Upper lobe of left lung (tissue), 4 donors: ENCODE results near the gene PDZD2.

Experiments
- POLR2A ChIP-seq, 4 donors: fragments of 450-650 bp; IDR thresholded peaks; one replicate each; pipeline ENCODE4 v1.5.1; 2016 to 2017; ENCODE audit warnings: antibody characterized with exemption in 4 of 4, mild to moderate bottlenecking in 2 of 4
- TF ChIP-seq, protein P1 (sequence below), 6 experiments: fragments of 450-650 bp in 4 of 6; fragments of 200-600 bp in 2 of 6; sonication (generic) in 2 of 6; IDR thresholded peaks; one replicate each; pipeline ENCODE4 v1.5.1; 2016 to 2019; ENCODE audit warnings: antibody characterized with exemption in 6 of 6

DNA sequence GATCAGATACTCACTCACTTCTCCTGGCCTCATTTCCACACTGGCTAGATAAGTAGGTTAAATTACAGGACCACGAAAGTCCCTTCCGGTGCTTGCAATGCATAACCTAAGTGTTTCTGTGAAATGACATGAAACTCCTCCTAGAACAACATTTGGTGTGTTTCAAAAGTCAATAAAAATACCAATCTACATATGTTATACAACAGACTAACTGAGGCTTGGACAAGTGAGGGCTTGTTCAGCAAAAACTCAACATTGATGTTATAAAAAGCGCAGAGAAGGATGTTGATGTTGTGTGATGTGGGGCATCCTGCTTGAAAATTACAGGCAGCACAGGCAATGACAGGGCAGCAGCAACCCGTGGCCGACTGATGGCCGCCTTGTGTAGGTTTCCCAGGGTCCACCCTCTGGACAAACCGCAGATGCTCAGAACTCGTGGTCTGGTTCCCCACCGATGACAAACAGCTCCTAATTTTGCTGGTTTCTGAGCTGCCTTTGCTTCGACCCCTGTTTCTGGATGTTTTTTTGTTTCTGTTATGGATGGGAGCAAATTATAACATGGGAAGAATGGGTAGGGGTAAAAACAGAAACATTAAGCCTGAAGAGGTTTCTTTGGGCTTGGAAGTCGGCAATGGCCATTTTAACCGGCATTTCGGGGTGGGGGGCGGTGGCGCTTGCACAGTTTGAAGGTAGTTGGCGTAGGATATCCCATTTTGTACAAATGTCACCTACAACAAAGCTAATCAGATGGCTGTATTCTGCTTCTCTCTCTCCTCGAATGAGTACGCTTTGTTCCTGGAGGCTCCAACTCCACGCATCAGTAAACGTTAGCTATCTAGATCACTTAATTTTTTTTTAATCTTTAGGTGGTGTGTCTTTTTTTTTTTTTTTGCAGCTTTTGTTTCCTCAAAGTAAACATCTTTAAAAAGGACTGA, 116.1 kb downstream of the PDZD2 start:
- no peak for TF ChIP-seq POLR2A (IDR thresholded peaks at IDR 0.05)
- TF ChIP-seq, protein P1, sequence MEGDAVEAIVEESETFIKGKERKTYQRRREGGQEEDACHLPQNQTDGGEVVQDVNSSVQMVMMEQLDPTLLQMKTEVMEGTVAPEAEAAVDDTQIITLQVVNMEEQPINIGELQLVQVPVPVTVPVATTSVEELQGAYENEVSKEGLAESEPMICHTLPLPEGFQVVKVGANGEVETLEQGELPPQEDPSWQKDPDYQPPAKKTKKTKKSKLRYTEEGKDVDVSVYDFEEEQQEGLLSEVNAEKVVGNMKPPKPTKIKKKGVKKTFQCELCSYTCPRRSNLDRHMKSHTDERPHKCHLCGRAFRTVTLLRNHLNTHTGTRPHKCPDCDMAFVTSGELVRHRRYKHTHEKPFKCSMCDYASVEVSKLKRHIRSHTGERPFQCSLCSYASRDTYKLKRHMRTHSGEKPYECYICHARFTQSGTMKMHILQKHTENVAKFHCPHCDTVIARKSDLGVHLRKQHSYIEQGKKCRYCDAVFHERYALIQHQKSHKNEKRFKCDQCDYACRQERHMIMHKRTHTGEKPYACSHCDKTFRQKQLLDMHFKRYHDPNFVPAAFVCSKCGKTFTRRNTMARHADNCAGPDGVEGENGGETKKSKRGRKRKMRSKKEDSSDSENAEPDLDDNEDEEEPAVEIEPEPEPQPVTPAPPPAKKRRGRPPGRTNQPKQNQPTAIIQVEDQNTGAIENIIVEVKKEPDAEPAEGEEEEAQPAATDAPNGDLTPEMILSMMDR (IDR thresholded peaks at IDR 0.05), result no peak
